OCI-LY1 (cell line): ENCODE results near the gene LNPK.

Experiments
- H2AFZ ChIP-seq: fragments of 200-600 bp; sonication (generic), shearing (Covaris generic); 2 replicates; pipeline ENCODE4 v1.6.0; 2014; ENCODE audit warnings: antibody characterized with exemption, mild to moderate bottlenecking, low read length
- H3F3A ChIP-seq: fragments of 200-600 bp; sonication (generic), shearing (Covaris generic); 2 replicates; pipeline ENCODE4 v1.6.0; 2014; ENCODE audit warnings: mild to moderate bottlenecking, antibody characterized with exemption, low read length, moderate library complexity; ENCODE audit not compliant: insufficient read depth
- H3K27ac ChIP-seq: fragments of 200-600 bp; sonication (generic); 2 replicates; pipeline ENCODE4 v1.5.1; 2014; ENCODE audit warnings: low read length, mixed run types, mild to moderate bottlenecking, low read depth; ENCODE audit not compliant: poor library complexity, severe bottlenecking
- H3K27me3 ChIP-seq: fragments of 200-600 bp; sonication (generic); 2 replicates; pipeline ENCODE4 v1.6.0; 2014; ENCODE audit warnings: antibody characterized with exemption, mild to moderate bottlenecking, low read length, moderate library complexity; ENCODE audit not compliant: insufficient read depth
- H3K36me3 ChIP-seq: fragments of 200-600 bp; sonication (generic); 2 replicates; pipeline ENCODE4 v1.6.1; 2014; ENCODE audit warnings: mild to moderate bottlenecking, antibody characterized with exemption, low read length, moderate library complexity, mixed read lengths; ENCODE audit not compliant: insufficient read depth
- H3K4me1 ChIP-seq: fragments of 200-600 bp; sonication (generic); 2 replicates; pipeline ENCODE4 v1.5.1; 2014; ENCODE audit warnings: mild to moderate bottlenecking, low read length, moderate library complexity; ENCODE audit not compliant: insufficient read depth, severe bottlenecking
- H3K4me2 ChIP-seq: fragments of 200-600 bp; sonication (generic), shearing (Covaris generic); 2 replicates; pipeline ENCODE4 v1.6.1; 2014; ENCODE audit warnings: low read length
- H3K4me3 ChIP-seq: fragments of 200-600 bp; sonication (generic); 2 replicates; pipeline ENCODE4 v1.5.1; 2014; ENCODE audit warnings: low read length, low read depth, mild to moderate bottlenecking, mixed read lengths; ENCODE audit not compliant: poor library complexity, severe bottlenecking
- H3K79me2 ChIP-seq: fragments of 200-600 bp; shearing (Covaris generic); 2 replicates; pipeline ENCODE4 v1.6.1; 2016; ENCODE audit warnings: mixed run types, low read length, mixed read lengths; ENCODE audit not compliant: insufficient read depth
- H3K9ac ChIP-seq: fragments of 200-600 bp; sonication (generic), shearing (Covaris generic); 2 replicates; pipeline ENCODE4 v1.6.1; 2014; ENCODE audit warnings: mild to moderate bottlenecking, low read length, mixed read lengths
- H3K9me2 ChIP-seq: fragments of 200-600 bp; sonication (generic), shearing (Covaris generic); 2 replicates; pipeline ENCODE4 v1.6.1; 2014; ENCODE audit warnings: low read depth, mild to moderate bottlenecking, low read length, mixed read lengths
- H3K9me3 ChIP-seq: fragments of 200-600 bp; shearing (Covaris generic); 2 replicates; pipeline ENCODE4 v1.6.1; 2014; ENCODE audit warnings: low read length, mixed read lengths
- H4K20me1 ChIP-seq: fragments of 200-600 bp; sonication (generic), shearing (Covaris generic); 2 replicates; pipeline ENCODE4 v1.6.0; 2016; ENCODE audit warnings: mild to moderate bottlenecking, low read length; ENCODE audit not compliant: insufficient read depth
- CTCF ChIP-seq: fragments of 200-600 bp; sonication (generic), shearing (Covaris generic); IDR thresholded peaks from 2 replicates; pipeline ENCODE4 v1.5.1; 2017; ENCODE audit warnings: mild to moderate bottlenecking, antibody characterized with exemption, low read length, moderate library complexity, mixed read lengths
- EZH2 ChIP-seq: fragments of 200-600 bp; sonication (generic), shearing (Covaris generic); IDR thresholded peaks from 2 replicates; pipeline ENCODE4 v1.8.0; 2017; ENCODE audit warnings: borderline replicate concordance, mixed run types, mild to moderate bottlenecking, antibody characterized with exemption, low read length, moderate library complexity, mixed read lengths

LNPK gene

GRCh38 chr2:176024083-176024482 is 22.0 kb upstream of the LNPK start:
- TF ChIP-seq EZH2 (no peak), CTCF (no peak)
- H3K4me1 ChIP-seq, result no peaks in the 10 kb centered on the region
- H3K27me3 ChIP-seq, result no peaks in the 10 kb centered on the region
- H3K9ac ChIP-seq, result no peak overlapping the region
- H3F3A ChIP-seq, result no peaks in the 10 kb centered on the region
- H3K79me2 ChIP-seq, result no peaks in the 10 kb centered on the region
- no peak overlapping the region for H3K4me3 ChIP-seq
- no peaks in the 10 kb centered on the region for H4K20me1 ChIP-seq
- no peaks in the 10 kb centered on the region for H3K9me2 ChIP-seq
- no peak overlapping the region for H2AFZ ChIP-seq
- no peaks in the 10 kb centered on the region for H3K9me3 ChIP-seq
- H3K36me3 ChIP-seq, result no peaks in the 10 kb centered on the region
- H3K27ac ChIP-seq, result no peak overlapping the region
- no peak overlapping the region for H3K4me2 ChIP-seq

- H3K27me3 ChIP-seq, result no peaks in the 10 kb centered on the region
- H3K36me3 ChIP-seq, result no peaks in the 10 kb centered on the region
- H4K20me1 ChIP-seq, result no peaks in the 10 kb centered on the region
- H3K79me2 ChIP-seq, result no peaks in the 10 kb centered on the region
- H3K9me2 ChIP-seq, result no peaks in the 10 kb centered on the region
- H3K4me2 ChIP-seq, result no peak overlapping the region
- no peak overlapping the region for H3K4me3 ChIP-seq
- no peaks in the 10 kb centered on the region for H3F3A ChIP-seq
- no peak overlapping the region for H3K27ac ChIP-seq
- TF ChIP-seq EZH2 (no peak), CTCF (no peak)
- H3K4me1 ChIP-seq, result no peaks in the 10 kb centered on the region
- H3K9me3 ChIP-seq, result no peaks in the 10 kb centered on the region
- no peak overlapping the region for H2AFZ ChIP-seq
- no peak overlapping the region for H3K9ac ChIP-seq
Measured at GRCh38 chr2:176022048-176022447, 20.0 kb upstream of the LNPK start.

GRCh38 chr2:176020400-176020799 is 18.3 kb upstream of the LNPK start:
- H3K27ac ChIP-seq, result no peak overlapping the region
- TF ChIP-seq CTCF (no peak), EZH2 (no peak)
- H3F3A ChIP-seq, result no peaks in the 10 kb centered on the region
- no peaks in the 10 kb centered on the region for H3K9me3 ChIP-seq
- H3K4me2 ChIP-seq, result no peak overlapping the region
- no peaks in the 10 kb centered on the region for H3K27me3 ChIP-seq
- H3K9me2 ChIP-seq, result no peaks in the 10 kb centered on the region
- no peak overlapping the region for H2AFZ ChIP-seq
- no peaks in the 10 kb centered on the region for H3K36me3 ChIP-seq
- H4K20me1 ChIP-seq, result no peaks in the 10 kb centered on the region
- no peak overlapping the region for H3K9ac ChIP-seq
- H3K79me2 ChIP-seq, result no peaks in the 10 kb centered on the region
- no peaks in the 10 kb centered on the region for H3K4me1 ChIP-seq
- no peak overlapping the region for H3K4me3 ChIP-seq
